ENCODE measurements around the gene NELL1.
"Not testable (repeated sequence)": the region's sequence is repeated elsewhere in the genome, so short reads cannot be mapped to it uniquely, and the experiment has no call there.

The NELL1 gene

GRCh38 chr11:21133722-21134121 is 464.3 kb downstream of the NELL1 start:
- no peak overlapping the region for H3K4me3 ChIP-seq (replicated peaks; ENCODE audit: low read depth, low read length)
- TF ChIP-seq CTCF (IDR thresholded peaks at IDR 0.05; ENCODE audit: low read length, missing control alignments), result no peak

GRCh38 chr11:21137803-21138202 is 468.4 kb downstream of the NELL1 start:
- no peak for TF ChIP-seq CTCF (IDR thresholded peaks at IDR 0.05; ENCODE audit: low read length, missing control alignments)
- no peak overlapping the region for H3K4me3 ChIP-seq (replicated peaks; ENCODE audit: low read depth, low read length)

More at GRCh38 chr11:21133722-21134121, 464.3 kb downstream of the NELL1 start:
- no peak for DNase-seq (ENCODE audit: low read depth)

GRCh38 chr11:21141557-21141956 is 472.2 kb downstream of the NELL1 start:
- DNase-seq (ENCODE audit: low read depth); H3K4me3 ChIP-seq (replicated peaks; ENCODE audit: low read depth, low read length): not testable (repeated sequence)

More at GRCh38 chr11:21137803-21138202, 468.4 kb downstream of the NELL1 start:
- no peak for DNase-seq (ENCODE audit: low read depth)

GRCh38 chr11:21142007-21142406 is 472.6 kb downstream of the NELL1 start:
- TF ChIP-seq CTCF (IDR thresholded peaks at IDR 0.05; ENCODE audit: low read length, missing control alignments), result no peak
- H3K4me3 ChIP-seq (replicated peaks; ENCODE audit: low read depth, low read length), result no peak overlapping the region

GRCh38 chr11:21144531-21144930 is 475.1 kb downstream of the NELL1 start:
- TF ChIP-seq CTCF (IDR thresholded peaks at IDR 0.05; ENCODE audit: low read length, missing control alignments), result no peak
- DNase-seq (ENCODE audit: low read depth), result no peak
- no peak overlapping the region for H3K4me3 ChIP-seq (replicated peaks; ENCODE audit: low read depth, low read length)

More at GRCh38 chr11:21142007-21142406, 472.6 kb downstream of the NELL1 start:
- DNase-seq (ENCODE audit: low read depth), result no peak

GRCh38 chr11:21148376-21148775 is 479.0 kb downstream of the NELL1 start:
- DNase-seq (ENCODE audit: low read depth), result no peak
- TF ChIP-seq CTCF (IDR thresholded peaks at IDR 0.05; ENCODE audit: low read length, missing control alignments), result no peak
- no peak overlapping the region for H3K4me3 ChIP-seq (replicated peaks; ENCODE audit: low read depth, low read length)

- DNase-seq (ENCODE audit: low read depth), result no peak
- TF ChIP-seq CTCF (IDR thresholded peaks at IDR 0.05; ENCODE audit: low read length, missing control alignments), result no peak
These were observed 490.8 kb downstream of the NELL1 start for GRCh38 chr11:21160140-21160539.

More at GRCh38 chr11:21160140-21160539, 490.8 kb downstream of the NELL1 start:
- no peak overlapping the region for H3K4me3 ChIP-seq (replicated peaks; ENCODE audit: low read depth, low read length)
